ENCODE data around the gene IL17A.

IL17A gene

GRCh38 chr6:52215787-52216186, 29.6 kb downstream of the IL17A start:
- DNase-seq (ENCODE audit: low spot score in 2 of 2) (no peak), ATAC-seq (ENCODE audit: low read depth) (no peak)
- H3K9me3 Mint-ChIP-seq = no peaks in the 10 kb centered on the region
- no peaks in the 10 kb centered on the region for H3K36me3 Mint-ChIP-seq
- H3K4me3 Mint-ChIP-seq = no peak overlapping the region
- H3K4me1 Mint-ChIP-seq = no peaks in the 10 kb centered on the region
- H3K27ac Mint-ChIP-seq = no peak overlapping the region
- H3K27me3 Mint-ChIP-seq = peaks cover 1% of the 10 kb centered on the region

GRCh38 chr6:52216932-52217575, 30.9 kb downstream of the IL17A start:
- no peaks in the 10 kb centered on the region for H3K4me1 Mint-ChIP-seq
- H3K27ac Mint-ChIP-seq = no peak overlapping the region
- H3K4me3 Mint-ChIP-seq = no peak overlapping the region
- H3K9me3 Mint-ChIP-seq = no peaks in the 10 kb centered on the region
- no peaks in the 10 kb centered on the region for H3K36me3 Mint-ChIP-seq
- ATAC-seq (ENCODE audit: low read depth) (no peak), DNase-seq (ENCODE audit: low spot score in 2 of 2) (no peak)
- H3K27me3 Mint-ChIP-seq = peaks cover 3% of the 10 kb centered on the region

- no peak overlapping the region for H3K27ac Mint-ChIP-seq
- no peak overlapping the region for H3K4me3 Mint-ChIP-seq
- H3K4me1 Mint-ChIP-seq = no peaks in the 10 kb centered on the region
- H3K9me3 Mint-ChIP-seq = no peaks in the 10 kb centered on the region
- no peak for DNase-seq (ENCODE audit: low spot score in 2 of 2)
- H3K27me3 Mint-ChIP-seq = peaks cover 1% of the 10 kb centered on the region
- no peaks in the 10 kb centered on the region for H3K36me3 Mint-ChIP-seq
- ATAC-seq (ENCODE audit: low read depth) = no peak
Measured at GRCh38 chr6:52217761-52218160, 31.6 kb downstream of the IL17A start.

- no peak overlapping the region for H3K4me3 Mint-ChIP-seq
- no peaks in the 10 kb centered on the region for H3K36me3 Mint-ChIP-seq
- H3K4me1 Mint-ChIP-seq = no peaks in the 10 kb centered on the region
- H3K9me3 Mint-ChIP-seq = no peaks in the 10 kb centered on the region
- no peak overlapping the region for H3K27ac Mint-ChIP-seq
- DNase-seq (ENCODE audit: low spot score in 2 of 2) (no peak), ATAC-seq (ENCODE audit: low read depth) (no peak)
- peaks cover 7% of the 10 kb centered on the region for H3K27me3 Mint-ChIP-seq
Measured at GRCh38 chr6:52221302-52221701, 35.1 kb downstream of the IL17A start.

GRCh38 chr6:52227495-52227894, 41.3 kb downstream of the IL17A start:
- Mint-ChIP-seq H3K4me3 (no peak overlapping the region), H3K4me1 (no peaks in the 10 kb centered on the region), H3K27ac (no peak overlapping the region), H3K36me3 (no peaks in the 10 kb centered on the region), H3K9me3 (no peaks in the 10 kb centered on the region), H3K27me3 (peaks cover 6% of the 10 kb centered on the region)
- DNase-seq (ENCODE audit: low spot score in 2 of 2) (no peak), ATAC-seq (ENCODE audit: low read depth) (no peak)

- DNase-seq (ENCODE audit: low spot score in 2 of 2) (no peak), ATAC-seq (ENCODE audit: low read depth) (no peak)
- H3K36me3 Mint-ChIP-seq = no peaks in the 10 kb centered on the region
- no peaks in the 10 kb centered on the region for H3K9me3 Mint-ChIP-seq
- peaks cover 3% of the 10 kb centered on the region for H3K27me3 Mint-ChIP-seq
- no peak overlapping the region for H3K27ac Mint-ChIP-seq
- no peak overlapping the region for H3K4me3 Mint-ChIP-seq
- H3K4me1 Mint-ChIP-seq = no peaks in the 10 kb centered on the region
Measured at GRCh38 chr6:52230685-52231084, 44.5 kb downstream of the IL17A start.

GRCh38 chr6:52231406-52232127, 45.4 kb downstream of the IL17A start:
- no peak overlapping the region for H3K4me3 Mint-ChIP-seq
- H3K27ac Mint-ChIP-seq = no peak overlapping the region
- H3K4me1 Mint-ChIP-seq = no peaks in the 10 kb centered on the region
- no peaks in the 10 kb centered on the region for H3K36me3 Mint-ChIP-seq
- H3K9me3 Mint-ChIP-seq = no peaks in the 10 kb centered on the region
- peaks cover 3% of the 10 kb centered on the region for H3K27me3 Mint-ChIP-seq
- DNase-seq (ENCODE audit: low spot score in 2 of 2) = no peak
- no peak for ATAC-seq (ENCODE audit: low read depth)

- no peak overlapping the region for H3K27ac Mint-ChIP-seq
- no peak for DNase-seq (ENCODE audit: low spot score in 2 of 2)
- H3K27me3 Mint-ChIP-seq = peaks cover 7% of the 10 kb centered on the region
- no peak overlapping the region for H3K4me3 Mint-ChIP-seq
- H3K36me3 Mint-ChIP-seq = no peaks in the 10 kb centered on the region
- no peak for ATAC-seq (ENCODE audit: low read depth)
- no peaks in the 10 kb centered on the region for H3K9me3 Mint-ChIP-seq
- no peaks in the 10 kb centered on the region for H3K4me1 Mint-ChIP-seq
Measured at GRCh38 chr6:52233005-52233404, 46.8 kb downstream of the IL17A start.

- no peaks in the 10 kb centered on the region for H3K36me3 Mint-ChIP-seq
- peaks cover 7% of the 10 kb centered on the region for H3K27me3 Mint-ChIP-seq
- DNase-seq (ENCODE audit: low spot score in 2 of 2) = no peak
- no peak overlapping the region for H3K27ac Mint-ChIP-seq
- no peak overlapping the region for H3K4me3 Mint-ChIP-seq
- no peaks in the 10 kb centered on the region for H3K4me1 Mint-ChIP-seq
- ATAC-seq (ENCODE audit: low read depth) = no peak
- H3K9me3 Mint-ChIP-seq = no peaks in the 10 kb centered on the region
Measured at GRCh38 chr6:52233975-52234823, 48.0 kb downstream of the IL17A start.
